SK-N-MC (cell line): ENCODE data around the gene CAPN5.

Source experiments
- EZH2 ChIP-seq: fragments of 200-600 bp; sonication (generic); IDR thresholded peaks from one replicate; pipeline ENCODE4 v1.6.1; 2017; ENCODE audit warnings: antibody characterized with exemption
- FOXP2 ChIP-seq: optimal IDR thresholded peaks from 2 replicates; pipeline ENCODE3; 2011; ENCODE audit warnings: mild to moderate bottlenecking, moderate library complexity; ENCODE audit not compliant: insufficient read depth; ENCODE audit errors: extremely low read length, control extremely low read depth
- POLR2AphosphoS5 ChIP-seq: IDR thresholded peaks from 2 replicates; pipeline ENCODE4 v1.6.1; 2012; ENCODE audit warnings: mild to moderate bottlenecking, low read depth, low read length, borderline replicate concordance

DNA sequence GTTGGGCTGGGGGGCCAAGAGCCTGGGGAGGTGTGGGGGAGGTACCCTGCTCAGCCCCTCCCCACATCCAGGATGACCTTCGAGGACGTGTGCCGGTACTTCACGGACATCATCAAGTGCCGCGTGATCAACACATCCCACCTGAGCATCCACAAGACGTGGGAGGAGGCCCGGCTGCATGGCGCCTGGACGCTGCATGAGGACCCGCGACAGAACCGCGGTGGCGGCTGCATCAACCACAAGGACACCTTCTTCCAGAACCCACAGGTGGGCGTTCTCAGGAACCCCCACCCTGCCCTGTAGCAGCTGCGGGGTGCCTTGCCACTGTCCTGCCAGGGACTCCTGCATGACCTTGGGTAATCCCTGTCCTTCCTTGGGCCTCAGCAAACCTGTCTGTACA is 51.3 kb downstream of the CAPN5 start:
- TF ChIP-seq POLR2AphosphoS5: no peak
- TF ChIP-seq FOXP2: no peak
- no peak for TF ChIP-seq EZH2
